RWPE2 (cell line): Measurements from ENCODE around the gene TLE5.
A peak's percentile ranks its signal among the peaks of the same experiment; 100 is the strongest.

ENCODE experiments used
- ATAC-seq: fragments of 200-7000 bp; cut with Tn5 transposase; 3 replicates; pipeline ENCODE4 v1.9.1; 2021; ENCODE audit warnings: low read depth
- DNase-seq: peaks from one replicate; pipeline ENCODE4 v3.0.0-alpha.2; 2020; ENCODE audit warnings: low spot score
- H3K27ac ChIP-seq: fragments of 450-650 bp; 2 replicates; pipeline ENCODE4 v1.5.1; 2017; ENCODE audit warnings: mild to moderate bottlenecking; ENCODE audit not compliant: poor library complexity, severe bottlenecking
- H3K27me3 ChIP-seq: fragments of 250-450 bp; sonication (Bioruptor Pico); 2 replicates; pipeline ENCODE4 v1.5.1; 2021; ENCODE audit warnings: mild to moderate bottlenecking, moderate library complexity; ENCODE audit not compliant: insufficient read depth, poor library complexity, severe bottlenecking
- H3K36me3 ChIP-seq: fragments of 250-450 bp; sonication (Bioruptor Pico); 2 replicates; pipeline ENCODE4 v1.5.1; 2020; ENCODE audit warnings: low read depth, mild to moderate bottlenecking, moderate library complexity
- H3K4me1 ChIP-seq: fragments of 250-450 bp; sonication (Bioruptor Pico); 2 replicates; pipeline ENCODE4 v1.5.1; 2021; ENCODE audit warnings: mild to moderate bottlenecking, moderate library complexity; ENCODE audit not compliant: insufficient read depth, poor library complexity, severe bottlenecking
- H3K4me3 ChIP-seq: fragments of 250-450 bp; sonication (Bioruptor Pico); 2 replicates; pipeline ENCODE4 v1.5.1; 2021; ENCODE audit warnings: mild to moderate bottlenecking, moderate library complexity; ENCODE audit not compliant: severe bottlenecking
- H3K9me3 ChIP-seq: fragments of 250-450 bp; sonication (Bioruptor Pico); 2 replicates; pipeline ENCODE4 v1.5.1; 2021; ENCODE audit warnings: mild to moderate bottlenecking, moderate library complexity; ENCODE audit not compliant: severe bottlenecking
- TF ChIP-seq, protein P1 (sequence below): fragments of 450-650 bp; IDR thresholded peaks from one replicate; pipeline ENCODE4 v1.5.1; 2017; ENCODE audit warnings: mild to moderate bottlenecking, moderate library complexity; ENCODE audit not compliant: poor library complexity, severe bottlenecking

TLE5 gene

DNA sequence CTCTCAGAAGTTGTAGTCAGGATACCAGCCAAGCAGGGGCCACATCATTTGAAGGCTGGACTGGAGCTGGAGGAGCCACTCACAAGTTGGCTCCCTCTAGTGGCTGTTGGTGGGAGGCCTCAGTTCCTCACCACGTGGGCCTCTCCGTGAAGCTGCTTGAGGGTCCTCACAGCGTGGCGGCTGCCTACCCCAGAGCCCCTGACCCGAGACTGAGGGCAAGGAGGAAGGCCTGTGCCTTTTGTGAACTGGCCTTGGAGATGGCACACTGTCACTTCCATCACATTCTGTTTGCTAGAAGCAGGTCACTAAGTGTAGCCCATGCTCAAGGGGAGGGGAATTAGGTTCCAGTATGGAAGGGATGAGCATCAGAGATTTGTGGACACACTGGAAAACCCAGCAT, 46.5 kb upstream of the TLE5 start:
- DNase-seq (no peak), ATAC-seq (peak; percentile 70; the same call in 2 of the 3 replicates)
- TF ChIP-seq, protein P1, sequence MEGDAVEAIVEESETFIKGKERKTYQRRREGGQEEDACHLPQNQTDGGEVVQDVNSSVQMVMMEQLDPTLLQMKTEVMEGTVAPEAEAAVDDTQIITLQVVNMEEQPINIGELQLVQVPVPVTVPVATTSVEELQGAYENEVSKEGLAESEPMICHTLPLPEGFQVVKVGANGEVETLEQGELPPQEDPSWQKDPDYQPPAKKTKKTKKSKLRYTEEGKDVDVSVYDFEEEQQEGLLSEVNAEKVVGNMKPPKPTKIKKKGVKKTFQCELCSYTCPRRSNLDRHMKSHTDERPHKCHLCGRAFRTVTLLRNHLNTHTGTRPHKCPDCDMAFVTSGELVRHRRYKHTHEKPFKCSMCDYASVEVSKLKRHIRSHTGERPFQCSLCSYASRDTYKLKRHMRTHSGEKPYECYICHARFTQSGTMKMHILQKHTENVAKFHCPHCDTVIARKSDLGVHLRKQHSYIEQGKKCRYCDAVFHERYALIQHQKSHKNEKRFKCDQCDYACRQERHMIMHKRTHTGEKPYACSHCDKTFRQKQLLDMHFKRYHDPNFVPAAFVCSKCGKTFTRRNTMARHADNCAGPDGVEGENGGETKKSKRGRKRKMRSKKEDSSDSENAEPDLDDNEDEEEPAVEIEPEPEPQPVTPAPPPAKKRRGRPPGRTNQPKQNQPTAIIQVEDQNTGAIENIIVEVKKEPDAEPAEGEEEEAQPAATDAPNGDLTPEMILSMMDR: peak; percentile 81
- Histone ChIP-seq H3K4me1 (no peaks in the 10 kb centered on the region), H3K9me3 (no peaks in the 10 kb centered on the region), H3K27me3 (no peaks in the 10 kb centered on the region), H3K36me3 (no peaks in the 10 kb centered on the region; the same call in 1 of the 2 replicates), H3K4me3 (no peak overlapping the region), H3K27ac (no peak overlapping the region)

DNA sequence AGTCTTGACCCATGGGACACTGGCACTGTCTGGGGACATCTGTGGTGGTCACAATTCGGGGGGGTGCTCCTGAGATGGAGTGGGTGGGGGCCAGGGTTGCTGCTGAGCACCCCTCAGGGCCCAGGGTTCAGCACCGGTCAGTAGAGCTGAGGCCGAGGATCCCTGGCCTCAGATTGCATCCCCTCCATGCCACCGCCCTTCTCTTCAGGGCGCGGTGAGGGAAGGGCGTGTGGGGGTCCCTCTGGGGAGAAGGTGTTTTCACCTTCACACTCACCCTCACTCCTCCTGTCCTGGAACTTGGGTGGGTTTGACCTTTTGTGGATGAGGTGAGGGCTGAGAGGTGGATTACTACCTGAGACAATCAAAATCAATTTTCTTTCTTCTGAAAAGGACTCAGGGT, 45.4 kb upstream of the TLE5 start:
- Histone ChIP-seq H3K4me1 (no peaks in the 10 kb centered on the region), H3K36me3 (no peaks in the 10 kb centered on the region; the same call in 1 of the 2 replicates), H3K27ac (no peak overlapping the region), H3K4me3 (no peak overlapping the region), H3K9me3 (no peaks in the 10 kb centered on the region), H3K27me3 (no peaks in the 10 kb centered on the region)
- DNase-seq (no peak), ATAC-seq (no peak)
- TF ChIP-seq, protein P1: no peak

DNA sequence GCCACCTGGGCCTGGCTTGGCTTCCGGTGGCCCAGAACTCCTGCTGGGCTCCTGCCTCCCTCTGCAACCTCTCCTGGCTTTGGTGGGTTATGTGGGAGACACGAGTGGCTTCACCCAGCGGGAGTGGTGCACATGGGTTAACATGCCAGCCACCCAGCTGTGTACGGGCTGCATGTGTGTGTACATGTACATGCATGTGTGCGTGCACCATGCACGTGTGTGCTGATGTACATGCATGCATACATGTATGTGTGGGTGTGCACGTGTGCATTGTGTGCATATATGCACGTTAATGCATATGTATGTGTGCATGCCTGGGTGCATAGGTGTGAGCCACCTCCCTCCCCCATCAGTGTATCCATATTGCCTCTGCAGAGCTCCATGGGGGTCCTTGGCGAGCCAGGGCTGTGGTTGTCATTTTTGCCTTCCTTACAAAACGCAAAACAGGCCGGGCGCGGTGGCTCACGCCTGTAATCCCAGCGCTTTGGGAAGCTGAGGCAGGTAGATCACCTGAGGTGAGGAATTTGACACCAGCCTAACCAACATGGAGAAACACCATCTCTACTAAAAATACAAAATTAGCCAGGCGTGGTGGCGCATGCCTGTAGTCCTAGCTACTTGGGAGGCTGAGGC, 44.3 kb upstream of the TLE5 start:
- H3K9me3 ChIP-seq: no peaks in the 10 kb centered on the region
- no peaks in the 10 kb centered on the region for H3K36me3 ChIP-seq
- no peaks in the 10 kb centered on the region for H3K27me3 ChIP-seq
- H3K4me1 ChIP-seq: no peaks in the 10 kb centered on the region
- TF ChIP-seq, protein P1: no peak
- DNase-seq (no peak), ATAC-seq (no peak)
- no peak overlapping the region for H3K27ac ChIP-seq
- H3K4me3 ChIP-seq: no peak overlapping the region

DNA sequence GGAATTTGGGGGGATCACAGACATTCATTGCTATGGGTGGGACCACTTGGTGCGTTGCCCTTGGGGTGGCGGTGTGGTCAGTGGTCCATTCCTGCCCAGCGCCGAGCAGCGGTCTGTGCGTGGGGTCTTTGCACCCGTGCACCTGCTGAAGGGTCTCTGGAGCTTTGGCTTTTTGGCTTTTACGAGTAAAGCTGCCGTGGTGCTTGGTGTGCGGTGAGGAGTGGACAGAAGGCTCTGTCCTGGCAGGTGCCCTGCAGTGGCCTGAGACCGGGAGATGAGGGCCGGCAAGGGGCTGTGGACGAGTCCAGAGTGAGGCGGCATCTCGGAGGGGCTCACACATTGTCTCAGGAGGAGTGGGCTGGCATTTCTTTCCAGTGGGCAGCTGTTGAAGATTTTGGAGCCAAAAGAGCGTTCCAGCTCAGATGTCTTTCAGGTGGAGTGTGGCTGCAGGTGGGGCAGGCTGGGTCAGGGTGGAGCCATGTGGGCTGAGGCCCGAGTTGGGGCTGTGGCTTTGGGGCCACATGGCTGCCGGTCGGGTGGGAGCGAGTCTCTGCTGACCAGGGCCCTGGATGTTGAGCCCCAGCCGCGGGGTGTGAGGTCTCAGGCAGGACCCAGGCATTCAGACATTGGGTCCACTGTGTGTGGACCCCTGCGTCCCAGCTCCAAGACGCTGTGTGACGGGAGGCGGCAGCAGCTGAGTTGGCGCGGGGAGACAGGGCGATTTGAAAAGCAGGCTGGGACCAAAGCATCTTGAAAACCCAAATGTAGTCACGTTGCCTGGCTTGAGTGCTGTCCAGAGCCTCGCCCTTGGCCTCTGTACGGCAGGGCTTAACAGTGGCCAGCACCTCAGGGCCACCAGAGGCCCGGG, 43.6 kb upstream of the TLE5 start:
- ATAC-seq: no peak
- no peak overlapping the region for H3K27ac ChIP-seq
- no peak overlapping the region for H3K4me3 ChIP-seq
- no peaks in the 10 kb centered on the region for H3K36me3 ChIP-seq
- TF ChIP-seq, protein P1: no peak
- no peak for DNase-seq
- no peaks in the 10 kb centered on the region for H3K4me1 ChIP-seq
- no peaks in the 10 kb centered on the region for H3K27me3 ChIP-seq
- no peaks in the 10 kb centered on the region for H3K9me3 ChIP-seq

DNA sequence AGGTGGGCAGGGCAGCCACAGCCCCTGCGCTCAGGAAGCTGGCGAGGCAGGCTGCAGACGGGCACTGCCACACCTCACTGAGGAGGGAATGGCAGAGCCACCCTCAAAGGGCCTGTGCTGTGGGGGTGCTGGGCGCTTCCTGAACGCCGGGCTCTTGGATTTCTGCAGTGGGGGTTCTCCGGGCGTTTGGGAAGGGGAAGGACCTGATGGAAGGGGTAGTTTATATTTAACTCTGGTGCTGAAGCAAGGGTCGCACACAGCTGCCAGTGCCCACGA, 42.4 kb upstream of the TLE5 start:
- no peak overlapping the region for H3K4me3 ChIP-seq
- DNase-seq (no peak), ATAC-seq (no peak)
- TF ChIP-seq, protein P1: no peak
- no peaks in the 10 kb centered on the region for H3K36me3 ChIP-seq
- no peaks in the 10 kb centered on the region for H3K4me1 ChIP-seq
- H3K27me3 ChIP-seq: no peaks in the 10 kb centered on the region
- H3K9me3 ChIP-seq: no peaks in the 10 kb centered on the region
- no peak overlapping the region for H3K27ac ChIP-seq
